ENCODE results near the gene MPRIP. TPM values are rescaled to one million over a fixed set of nuclear protein-coding genes. Genes with fewer than 3 reads are reported as not detected.

The MPRIP gene
- total RNA-seq, 1 experiment from 2014 or later = 284 TPM

- Histone ChIP-seq H3K9me3 (no peaks in the 10 kb centered on the region), H3K4me3 (ENCODE audit: low read depth, low read length) (no peak overlapping the region), H3K36me3 (ENCODE audit: control insufficient read depth, insufficient read depth, low read length) (no peaks in the 10 kb centered on the region), H3K27me3 (replicated peaks; ENCODE audit: control insufficient read depth, insufficient read depth, low read length) (no peaks in the 10 kb centered on the region), H3K4me1 (peaks cover 22% of the 10 kb centered on the region)
- BruUV-seq (replicated peaks) = no TSS peak
- H3K4me3 Mint-ChIP-seq (ENCODE audit: unreplicated experiment) = no peak overlapping the region
- CTCF ChIA-PET = no interaction called here
- H3K9me3 Mint-ChIP-seq (ENCODE audit: unreplicated experiment) = no peaks in the 10 kb centered on the region
- no peak for DNase-seq
- no peak for TF ChIP-seq CTCF (IDR thresholded peaks at IDR 0.05; ENCODE audit: insufficient read depth in 1 of 2, low read depth in 1 of 2, low read length in 1 of 2, severe bottlenecking in 1 of 2, unreplicated experiment in 1 of 2)
- intact Hi-C loops (cut with micrococcal nuclease; ENCODE audit: unreplicated experiment) = no loop called here
- no peaks in the 10 kb centered on the region for H3K27me3 Mint-ChIP-seq (ENCODE audit: insufficient read depth, unreplicated experiment)
- no peak overlapping the region for H3K27ac Mint-ChIP-seq (ENCODE audit: unreplicated experiment)
- H3K4me1 Mint-ChIP-seq (ENCODE audit: low read depth, unreplicated experiment) = peaks cover 18% of the 10 kb centered on the region
- no peaks in the 10 kb centered on the region for H3K36me3 Mint-ChIP-seq (ENCODE audit: insufficient read depth, unreplicated experiment)
- POLR2A ChIA-PET = no interaction called here
Measured at GRCh38 chr17:17034026-17034425, 8.2 kb upstream of the MPRIP start.

GRCh38 chr17:17034496-17035075 is 7.7 kb upstream of the MPRIP start:
- POLR2A ChIA-PET = no interaction called here
- peaks cover 16% of the 10 kb centered on the region for H3K4me1 ChIP-seq
- H3K27me3 ChIP-seq (replicated peaks; ENCODE audit: control insufficient read depth, insufficient read depth, low read length) = no peaks in the 10 kb centered on the region
- no peak overlapping the region for H3K27ac Mint-ChIP-seq (ENCODE audit: unreplicated experiment)
- H3K9me3 Mint-ChIP-seq (ENCODE audit: unreplicated experiment) = no peaks in the 10 kb centered on the region
- H3K4me3 Mint-ChIP-seq (ENCODE audit: unreplicated experiment) = no peak overlapping the region
- no peak overlapping the region for H3K4me3 ChIP-seq (ENCODE audit: low read depth, low read length)
- CTCF ChIA-PET = no interaction called here
- intact Hi-C loops (cut with micrococcal nuclease; ENCODE audit: unreplicated experiment) = no loop called here
- no peaks in the 10 kb centered on the region for H3K36me3 ChIP-seq (ENCODE audit: control insufficient read depth, insufficient read depth, low read length)
- H3K4me1 Mint-ChIP-seq (ENCODE audit: low read depth, unreplicated experiment) = peaks cover 15% of the 10 kb centered on the region
- H3K9me3 ChIP-seq = no peaks in the 10 kb centered on the region
- H3K27me3 Mint-ChIP-seq (ENCODE audit: insufficient read depth, unreplicated experiment) = no peaks in the 10 kb centered on the region
- no peak for DNase-seq
- no TSS peak for BruUV-seq (replicated peaks)
- no peaks in the 10 kb centered on the region for H3K36me3 Mint-ChIP-seq (ENCODE audit: insufficient read depth, unreplicated experiment)
- no peak for TF ChIP-seq CTCF (IDR thresholded peaks at IDR 0.05; ENCODE audit: insufficient read depth in 1 of 2, low read depth in 1 of 2, low read length in 1 of 2, severe bottlenecking in 1 of 2, unreplicated experiment in 1 of 2)

GRCh38 chr17:17035490-17035889 is 6.8 kb upstream of the MPRIP start:
- H3K4me3 Mint-ChIP-seq (ENCODE audit: unreplicated experiment) = no peak overlapping the region
- Histone ChIP-seq H3K9me3 (no peaks in the 10 kb centered on the region), H3K4me1 (0 out of 2 replicates have a peak, but pooled peaks cover 9% of the 10 kb centered on the region), H3K27me3 (replicated peaks; ENCODE audit: control insufficient read depth, insufficient read depth, low read length) (no peaks in the 10 kb centered on the region), H3K4me3 (ENCODE audit: low read depth, low read length) (no peak overlapping the region), H3K36me3 (ENCODE audit: control insufficient read depth, insufficient read depth, low read length) (no peaks in the 10 kb centered on the region)
- POLR2A ChIA-PET = interaction anchor here (1.7 kb wide), 1 partner anchor 8 kb away, joined by 7 read pairs; no protein-coding TSS in a partner anchor
- peaks cover 14% of the 10 kb centered on the region for H3K4me1 Mint-ChIP-seq (ENCODE audit: low read depth, unreplicated experiment)
- no peaks in the 10 kb centered on the region for H3K27me3 Mint-ChIP-seq (ENCODE audit: insufficient read depth, unreplicated experiment)
- H3K36me3 Mint-ChIP-seq (ENCODE audit: insufficient read depth, unreplicated experiment) = no peaks in the 10 kb centered on the region
- intact Hi-C loops (cut with micrococcal nuclease; ENCODE audit: unreplicated experiment) = no loop called here
- H3K9me3 Mint-ChIP-seq (ENCODE audit: unreplicated experiment) = no peaks in the 10 kb centered on the region
- no peak for TF ChIP-seq CTCF (IDR thresholded peaks at IDR 0.05; ENCODE audit: insufficient read depth in 1 of 2, low read depth in 1 of 2, low read length in 1 of 2, severe bottlenecking in 1 of 2, unreplicated experiment in 1 of 2)
- CTCF ChIA-PET = no interaction called here
- no peak for DNase-seq
- BruUV-seq (replicated peaks) = no TSS peak
- no peak overlapping the region for H3K27ac Mint-ChIP-seq (ENCODE audit: unreplicated experiment)
